Calu3 (cell line): ENCODE results near the gene WDR37. TPM values are rescaled to one million over a fixed set of nuclear protein-coding genes. Genes with fewer than 3 reads are reported as not detected.

Source experiments
- BruUV-seq: library from RNA; stranded (reverse); fragments of 400-500 nt; replicated peaks from 2 replicates; lab custom pipeline; 2021; lab: Mats Ljungman, UMichigan
- CTCF ChIA-PET: fragments of 300-600 bp; sonication (Branson Sonifier 250); formaldehyde crosslinking; loops from one replicate; lab custom pipeline; 2022; ENCODE audit warnings: antibody characterized with exemption; lab: Charles Lee
- DNase-seq: peaks from one replicate; pipeline ENCODE4 v3.0.0; 2022
- H3K27ac Mint-ChIP-seq: one replicate; pipeline ENCODE4 v1.8.0; 2022; ENCODE audit warnings: mixed read lengths; ENCODE audit not compliant: unreplicated experiment
- H3K27me3 Mint-ChIP-seq: one replicate; pipeline ENCODE4 v1.8.0; 2022; ENCODE audit warnings: mixed read lengths; ENCODE audit not compliant: unreplicated experiment
- H3K36me3 Mint-ChIP-seq: one replicate; pipeline ENCODE4 v1.8.0; 2022; ENCODE audit warnings: mild to moderate bottlenecking, moderate library complexity, mixed read lengths; ENCODE audit not compliant: insufficient read depth, unreplicated experiment
- H3K4me1 Mint-ChIP-seq: one replicate; pipeline ENCODE4 v1.8.0; 2022; ENCODE audit warnings: mild to moderate bottlenecking, low read depth, mixed read lengths; ENCODE audit not compliant: unreplicated experiment
- H3K4me3 Mint-ChIP-seq: one replicate; pipeline ENCODE4 v1.8.0; 2022; ENCODE audit warnings: mild to moderate bottlenecking, low read depth, moderate library complexity, mixed read lengths; ENCODE audit not compliant: unreplicated experiment
- H3K9me3 Mint-ChIP-seq: one replicate; pipeline ENCODE4 v1.8.0; 2022; ENCODE audit warnings: low read depth, mixed read lengths; ENCODE audit not compliant: unreplicated experiment
- intact Hi-C: fragments of 100-400 bp; cut with micrococcal nuclease; formaldehyde crosslinking; loops from one replicate; pipeline ENCODE4 v1.10.0; 2022; ENCODE audit not compliant: unreplicated experiment
- total RNA-seq: library from RNA; stranded (reverse); gene quantifications from 2 replicates; pipeline ENCODE4 v1.2.3, GENCODE V29; 2022
- TF ChIP-seq, protein P1 (sequence below): fragments of 200-600 bp; IDR thresholded peaks from one replicate; pipeline ENCODE4 v1.8.0; 2022; ENCODE audit warnings: antibody characterized with exemption; ENCODE audit not compliant: unreplicated experiment

The WDR37 gene
- total RNA-seq, 1 experiment from 2014 or later = 17.8 TPM

DNA sequence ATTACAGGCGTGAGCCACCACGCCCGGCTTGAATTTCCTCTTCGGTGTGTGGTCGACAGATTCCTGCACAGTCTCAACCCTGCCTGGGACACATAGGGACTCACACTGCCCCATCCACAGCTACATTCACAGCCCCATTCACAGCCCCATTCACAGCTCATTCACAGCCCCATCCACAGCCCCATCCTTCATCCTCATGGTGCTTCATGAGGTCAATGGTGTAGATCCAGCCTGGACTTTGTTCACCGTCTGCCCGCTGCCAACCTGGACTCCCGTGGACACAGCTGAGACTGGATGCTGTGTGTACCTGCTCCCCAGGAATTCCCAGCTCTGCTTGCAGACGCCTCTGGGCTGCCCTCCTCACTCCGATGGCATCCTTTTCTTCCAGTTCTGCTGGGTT is 35.7 kb upstream of the WDR37 start:
- no TSS peak for BruUV-seq
- intact Hi-C loops = no loop called here
- Mint-ChIP-seq H3K27me3 (no peaks in the 10 kb centered on the region), H3K36me3 (peaks cover 86% of the 10 kb centered on the region), H3K27ac (peak overlapping the region; percentile 36), H3K9me3 (no peaks in the 10 kb centered on the region), H3K4me3 (no peak overlapping the region), H3K4me1 (no peaks in the 10 kb centered on the region)
- DNase-seq = no peak
- TF ChIP-seq, protein P1, sequence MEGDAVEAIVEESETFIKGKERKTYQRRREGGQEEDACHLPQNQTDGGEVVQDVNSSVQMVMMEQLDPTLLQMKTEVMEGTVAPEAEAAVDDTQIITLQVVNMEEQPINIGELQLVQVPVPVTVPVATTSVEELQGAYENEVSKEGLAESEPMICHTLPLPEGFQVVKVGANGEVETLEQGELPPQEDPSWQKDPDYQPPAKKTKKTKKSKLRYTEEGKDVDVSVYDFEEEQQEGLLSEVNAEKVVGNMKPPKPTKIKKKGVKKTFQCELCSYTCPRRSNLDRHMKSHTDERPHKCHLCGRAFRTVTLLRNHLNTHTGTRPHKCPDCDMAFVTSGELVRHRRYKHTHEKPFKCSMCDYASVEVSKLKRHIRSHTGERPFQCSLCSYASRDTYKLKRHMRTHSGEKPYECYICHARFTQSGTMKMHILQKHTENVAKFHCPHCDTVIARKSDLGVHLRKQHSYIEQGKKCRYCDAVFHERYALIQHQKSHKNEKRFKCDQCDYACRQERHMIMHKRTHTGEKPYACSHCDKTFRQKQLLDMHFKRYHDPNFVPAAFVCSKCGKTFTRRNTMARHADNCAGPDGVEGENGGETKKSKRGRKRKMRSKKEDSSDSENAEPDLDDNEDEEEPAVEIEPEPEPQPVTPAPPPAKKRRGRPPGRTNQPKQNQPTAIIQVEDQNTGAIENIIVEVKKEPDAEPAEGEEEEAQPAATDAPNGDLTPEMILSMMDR = no peak
- CTCF ChIA-PET = no interaction called here

GRCh38 chr10:1020958-1021357 is 35.2 kb upstream of the WDR37 start:
- CTCF ChIA-PET = no interaction called here
- no peak for DNase-seq
- intact Hi-C loops = no loop called here

GRCh38 chr10:1022413-1022812 is 33.8 kb upstream of the WDR37 start:
- Mint-ChIP-seq H3K9me3 (no peaks in the 10 kb centered on the region), H3K4me3 (no peak overlapping the region), H3K27me3 (no peaks in the 10 kb centered on the region), H3K4me1 (no peaks in the 10 kb centered on the region), H3K36me3 (peaks cover 93% of the 10 kb centered on the region), H3K27ac (no peak overlapping the region)
- TF ChIP-seq, protein P1 = no peak
- CTCF ChIA-PET = no interaction called here
- BruUV-seq = no TSS peak
- intact Hi-C loops = no loop called here
- DNase-seq = no peak

More at GRCh38 chr10:1020958-1021357, 35.2 kb upstream of the WDR37 start:
- no TSS peak for BruUV-seq
- no peaks in the 10 kb centered on the region for H3K27me3 Mint-ChIP-seq
- H3K4me1 Mint-ChIP-seq = no peaks in the 10 kb centered on the region
- peaks cover 89% of the 10 kb centered on the region for H3K36me3 Mint-ChIP-seq
- H3K27ac Mint-ChIP-seq = peak overlapping the region; percentile 36
- TF ChIP-seq, protein P1 = no peak
- H3K4me3 Mint-ChIP-seq = no peak overlapping the region
- no peaks in the 10 kb centered on the region for H3K9me3 Mint-ChIP-seq

GRCh38 chr10:1024103-1024502 is 32.1 kb upstream of the WDR37 start:
- H3K4me3 Mint-ChIP-seq = no peak overlapping the region
- H3K27me3 Mint-ChIP-seq = no peaks in the 10 kb centered on the region
- H3K9me3 Mint-ChIP-seq = no peaks in the 10 kb centered on the region
- no peaks in the 10 kb centered on the region for H3K4me1 Mint-ChIP-seq
- CTCF ChIA-PET = no interaction called here
- no peak overlapping the region for H3K27ac Mint-ChIP-seq
- intact Hi-C loops = no loop called here
- H3K36me3 Mint-ChIP-seq = peaks cover 88% of the 10 kb centered on the region
- BruUV-seq = no TSS peak
- no peak for DNase-seq
- TF ChIP-seq, protein P1 = no peak
